AG10803 (cell line): ENCODE data around the gene TBC1D9.

Experiments used
- DNase-seq: peaks from one replicate; pipeline ENCODE4 v3.0.0; 2010; ENCODE audit warnings: low read depth
- H3K4me3 ChIP-seq: 2 replicates; pipeline ENCODE4 v1.5.1; 2011; ENCODE audit warnings: mild to moderate bottlenecking, low read length, control low read depth
- TF ChIP-seq, protein P1 (sequence below): conservative IDR thresholded peaks from 2 replicates; pipeline ENCODE4 v1.5.1; 2011; ENCODE audit warnings: mild to moderate bottlenecking, low read length, control low read depth, inconsistent platforms

The TBC1D9 gene

DNA sequence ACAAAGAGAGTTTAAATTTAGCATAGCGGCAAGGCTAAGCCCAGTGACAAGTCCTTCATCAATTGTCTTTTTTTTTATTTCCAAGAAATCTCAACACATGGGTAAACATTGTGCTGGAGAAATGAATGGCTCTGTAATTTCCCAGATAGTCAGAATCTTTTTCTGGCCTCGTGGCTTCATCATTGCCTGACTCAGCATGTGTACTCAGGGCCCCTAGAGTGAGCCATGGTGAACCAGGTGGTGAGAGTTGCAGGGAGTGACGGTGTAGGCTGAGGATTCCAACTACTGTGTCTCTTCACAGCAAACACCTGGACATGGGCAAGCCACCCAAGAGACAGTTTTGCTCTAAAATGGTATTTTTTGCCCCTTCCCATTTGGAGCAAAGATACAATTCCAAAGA lies 144.3 kb downstream of the TBC1D9 start:
- no peak overlapping the region for H3K4me3 ChIP-seq
- no peak for DNase-seq
- TF ChIP-seq, protein P1, sequence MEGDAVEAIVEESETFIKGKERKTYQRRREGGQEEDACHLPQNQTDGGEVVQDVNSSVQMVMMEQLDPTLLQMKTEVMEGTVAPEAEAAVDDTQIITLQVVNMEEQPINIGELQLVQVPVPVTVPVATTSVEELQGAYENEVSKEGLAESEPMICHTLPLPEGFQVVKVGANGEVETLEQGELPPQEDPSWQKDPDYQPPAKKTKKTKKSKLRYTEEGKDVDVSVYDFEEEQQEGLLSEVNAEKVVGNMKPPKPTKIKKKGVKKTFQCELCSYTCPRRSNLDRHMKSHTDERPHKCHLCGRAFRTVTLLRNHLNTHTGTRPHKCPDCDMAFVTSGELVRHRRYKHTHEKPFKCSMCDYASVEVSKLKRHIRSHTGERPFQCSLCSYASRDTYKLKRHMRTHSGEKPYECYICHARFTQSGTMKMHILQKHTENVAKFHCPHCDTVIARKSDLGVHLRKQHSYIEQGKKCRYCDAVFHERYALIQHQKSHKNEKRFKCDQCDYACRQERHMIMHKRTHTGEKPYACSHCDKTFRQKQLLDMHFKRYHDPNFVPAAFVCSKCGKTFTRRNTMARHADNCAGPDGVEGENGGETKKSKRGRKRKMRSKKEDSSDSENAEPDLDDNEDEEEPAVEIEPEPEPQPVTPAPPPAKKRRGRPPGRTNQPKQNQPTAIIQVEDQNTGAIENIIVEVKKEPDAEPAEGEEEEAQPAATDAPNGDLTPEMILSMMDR, result no peak

DNA sequence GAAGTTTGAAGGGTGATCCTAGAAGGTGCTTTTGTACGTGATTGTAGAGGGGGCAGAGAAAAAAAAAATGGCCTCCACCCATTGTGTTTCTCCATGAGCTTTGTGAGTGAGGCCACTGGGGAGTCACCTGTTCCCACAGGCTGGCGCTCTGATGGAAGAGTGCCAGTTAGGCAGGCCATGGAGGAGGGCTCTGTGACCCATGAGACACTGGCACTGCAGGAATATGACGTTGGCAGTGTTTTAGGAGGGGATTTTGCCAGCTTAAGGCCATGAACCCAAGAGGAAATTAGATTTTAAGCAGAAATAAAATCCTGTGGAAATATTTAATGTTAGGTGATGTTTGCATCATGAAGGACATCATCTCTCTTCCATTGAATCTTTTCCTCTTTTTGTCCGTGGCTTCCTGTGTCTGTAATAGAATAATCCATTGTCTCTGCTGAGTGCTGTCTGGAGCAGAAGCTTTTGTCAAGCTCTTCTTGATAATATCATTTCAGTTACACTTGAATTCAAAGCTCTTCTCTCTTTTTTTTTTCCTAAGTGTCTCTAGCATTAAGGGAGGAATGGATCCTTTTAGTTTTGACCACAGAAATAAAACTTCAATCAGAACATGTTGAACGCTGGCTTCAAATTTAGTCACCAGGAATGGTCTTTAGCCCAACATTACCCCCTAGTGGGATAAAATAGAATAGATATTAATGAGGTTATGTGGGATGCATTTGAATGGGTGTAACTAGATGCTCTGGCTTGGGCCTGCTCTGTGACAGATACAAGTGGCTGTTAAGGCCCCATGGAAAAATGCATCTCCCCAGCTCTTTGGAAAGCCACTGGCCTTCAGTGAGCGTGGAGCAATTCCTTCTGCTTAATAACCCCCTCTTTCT lies 146.4 kb downstream of the TBC1D9 start:
- TF ChIP-seq, protein P1, result peak; percentile 70
- no peak overlapping the region for H3K4me3 ChIP-seq
- DNase-seq, result peak; percentile 49

DNA sequence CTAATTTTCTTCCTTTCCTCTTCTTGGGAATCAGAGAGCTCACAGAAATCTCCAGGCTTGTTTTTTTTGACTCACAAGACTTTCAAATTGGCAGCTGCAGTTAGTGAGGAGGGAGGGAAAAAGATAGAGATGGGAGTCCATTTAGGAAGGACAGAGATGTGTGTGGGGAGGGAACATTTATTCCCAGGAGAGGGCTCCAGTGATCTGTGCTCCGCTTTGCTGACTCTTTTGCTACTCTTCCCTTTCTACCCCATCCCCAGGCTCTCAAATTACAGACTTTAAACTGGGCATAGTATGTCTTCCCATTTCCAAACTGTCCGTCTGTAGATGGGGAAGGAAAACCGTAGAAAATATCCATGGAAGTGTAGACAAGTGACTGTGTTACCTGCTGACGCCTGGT lies 148.3 kb downstream of the TBC1D9 start:
- TF ChIP-seq, protein P1, result no peak
- DNase-seq, result no peak
- H3K4me3 ChIP-seq, result no peak overlapping the region

DNA sequence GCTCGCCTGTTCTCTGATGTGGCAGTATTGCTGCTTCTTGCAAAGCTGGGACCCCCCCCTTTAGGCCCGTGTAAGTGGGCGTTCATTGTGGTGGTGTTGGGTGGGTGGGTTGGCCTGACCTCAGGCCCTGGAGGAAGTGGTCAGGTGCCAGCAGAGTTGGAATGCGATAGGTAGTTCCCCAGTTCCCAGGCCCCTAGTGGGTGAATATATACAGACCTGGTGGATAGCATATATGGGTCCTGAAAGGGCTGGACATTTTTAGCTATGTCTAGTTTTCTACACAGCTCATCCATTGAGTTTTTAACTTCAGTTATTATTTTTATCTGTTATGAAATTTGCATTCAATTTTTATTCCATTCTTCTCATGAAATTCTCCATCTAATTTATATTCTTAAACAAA lies 151.6 kb downstream of the TBC1D9 start:
- TF ChIP-seq, protein P1, result no peak
- H3K4me3 ChIP-seq, result no peak overlapping the region

DNA sequence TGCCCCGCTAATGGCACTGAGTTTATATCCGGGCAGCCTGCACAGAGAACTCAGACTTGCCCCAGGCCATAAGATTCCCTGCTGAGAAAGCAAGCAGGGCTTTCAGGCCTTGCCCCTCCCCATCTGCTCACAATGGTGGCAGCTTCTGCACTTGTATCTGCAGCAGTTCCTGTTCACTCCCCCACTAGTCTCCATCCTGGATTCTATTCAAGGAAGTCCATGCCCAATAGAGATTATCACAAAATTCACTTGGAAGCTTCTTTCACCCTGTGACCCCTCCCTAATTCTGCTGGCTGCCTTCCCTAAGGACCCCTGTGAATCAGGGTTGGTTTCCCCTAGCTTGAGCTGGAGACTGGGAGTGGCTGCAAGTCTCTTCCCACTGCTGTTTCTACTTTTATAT lies 152.9 kb downstream of the TBC1D9 start:
- H3K4me3 ChIP-seq, result no peak overlapping the region
- TF ChIP-seq, protein P1, result no peak
- no peak for DNase-seq

More for the DNA sequence above, 151.6 kb downstream of the TBC1D9 start:
- no peak for DNase-seq

DNA sequence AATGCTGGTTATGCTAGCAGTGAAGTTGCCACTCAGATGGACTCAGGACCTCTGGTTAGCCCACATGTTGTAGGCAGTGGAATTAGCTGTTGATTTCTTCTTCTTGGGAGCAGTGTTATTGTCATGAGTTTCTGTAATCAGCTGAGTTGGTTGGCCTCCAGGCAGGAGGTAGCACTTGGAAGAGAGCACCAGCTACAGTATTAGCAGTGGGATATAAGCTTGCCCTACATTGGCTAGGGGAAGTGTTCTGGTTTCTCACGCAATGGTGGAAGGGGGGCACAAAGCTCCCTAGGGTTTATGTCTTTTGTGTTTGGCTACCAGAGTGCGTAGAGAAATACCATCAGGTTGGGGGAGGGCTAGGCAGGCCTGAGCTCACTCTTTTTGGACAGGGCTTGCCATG lies 153.5 kb downstream of the TBC1D9 start:
- DNase-seq, result no peak
- H3K4me3 ChIP-seq, result no peak overlapping the region
- TF ChIP-seq, protein P1, result no peak

DNA sequence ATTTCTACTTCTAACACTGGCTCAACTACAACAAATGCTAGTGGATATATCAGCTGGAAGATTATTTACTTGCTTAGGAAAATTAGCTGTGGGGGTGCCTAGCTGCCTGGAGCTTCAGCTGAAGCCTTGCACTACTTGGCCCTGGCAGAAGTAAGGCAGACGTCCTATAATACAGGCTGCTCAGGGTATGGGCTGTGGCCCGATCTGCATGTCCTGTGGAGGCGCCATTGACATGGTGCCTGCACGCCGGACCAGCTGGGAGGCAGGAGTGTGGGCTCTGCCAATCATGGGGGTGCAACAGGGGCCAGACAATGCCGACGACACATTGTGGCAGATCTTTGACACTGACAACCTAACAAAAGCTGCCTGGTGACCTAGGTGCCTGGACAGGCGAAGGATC lies 155.8 kb downstream of the TBC1D9 start:
- no peak overlapping the region for H3K4me3 ChIP-seq
- no peak for DNase-seq
- TF ChIP-seq, protein P1, result no peak
